ENCODE results near the gene PPP2R5D.

DNA sequence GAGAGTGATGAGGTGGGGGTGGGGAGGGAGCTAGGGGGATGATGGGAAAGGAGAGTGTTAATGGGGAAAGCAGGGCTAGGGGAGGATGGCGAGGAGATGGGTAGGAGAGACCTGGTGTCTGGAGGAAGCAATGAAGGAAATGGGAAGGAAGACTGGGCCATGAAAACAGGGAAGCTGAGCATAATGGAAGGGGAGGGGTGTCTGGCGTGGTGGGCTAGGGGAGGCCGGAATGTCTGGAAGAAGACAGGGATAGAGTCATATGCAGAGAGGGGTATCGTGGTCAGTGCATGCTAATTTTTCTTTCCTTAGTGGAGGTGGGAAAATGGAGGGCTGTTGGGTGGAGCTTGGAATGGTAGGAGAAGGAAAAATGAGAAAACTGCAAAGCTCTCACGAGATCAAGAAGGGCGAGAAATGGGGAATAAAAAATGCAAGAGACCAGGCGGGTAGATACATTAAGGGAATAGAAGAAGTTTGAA lies 30.1 kb downstream of the PPP2R5D start:
- TF ChIP-seq CTCF (IDR thresholded peaks at IDR 0.05; ENCODE audit: low read depth, low read length, missing input control) (no peak), JUND (IDR thresholded peaks at IDR 0.05) (no peak), REST (IDR thresholded peaks at IDR 0.05) (no peak), FOXA1 (IDR thresholded peaks at IDR 0.05) (no peak), YY1 (IDR thresholded peaks at IDR 0.05) (no peak), HNF4A (conservative IDR thresholded peaks at IDR 0.05) (no peak), TAF1 (conservative IDR thresholded peaks at IDR 0.05) (no peak), RXRA (IDR thresholded peaks at IDR 0.05) (no peak), EGR1 (IDR thresholded peaks at IDR 0.05; ENCODE audit: low read depth in 2 of 2) (no peak), RAD21 (IDR thresholded peaks at IDR 0.05) (no peak)
